NCI-H1930 (cell line): ENCODE results near the gene ST6GALNAC1.
"Not testable (repeated sequence)": the region's sequence is repeated elsewhere in the genome, so short reads cannot be mapped to it uniquely, and the experiment has no call there.

Experiments used
- DNase-seq, 2 experiments: peaks; one replicate each; lab custom pipeline; 2025; lab: John Stamatoyannopoulos, UW

Gene ST6GALNAC1

GRCh38 chr17:76642032-76642561, 1.5 kb downstream of the ST6GALNAC1 start:
- no peak for DNase-seq

DNA sequence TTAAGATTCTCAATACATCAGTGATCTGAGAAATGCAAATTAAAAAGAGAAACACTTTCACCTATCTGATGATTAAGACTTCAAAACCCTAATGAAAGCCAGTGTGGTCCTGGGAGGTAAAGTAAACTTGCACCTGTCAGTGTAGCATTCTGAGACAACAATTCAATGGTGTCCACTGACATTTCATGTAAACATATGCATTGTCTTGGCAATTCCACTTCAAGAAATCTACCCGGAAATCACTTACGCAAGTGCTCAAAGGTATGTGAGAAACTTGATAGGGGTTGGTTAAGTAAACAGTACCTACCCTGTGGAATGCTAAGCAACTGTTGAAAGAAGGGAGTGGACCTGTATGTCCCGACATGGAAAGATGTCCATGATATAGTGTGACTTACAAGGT, 2.1 kb downstream of the ST6GALNAC1 start:
- no peak for DNase-seq

- no peak for DNase-seq
These were observed 2.8 kb downstream of the ST6GALNAC1 start for GRCh38 chr17:76640550-76641380.

GRCh38 chr17:76638263-76638662, 5.3 kb downstream of the ST6GALNAC1 start:
- no peak for DNase-seq

GRCh38 chr17:76636486-76637206, 6.9 kb downstream of the ST6GALNAC1 start:
- not testable (repeated sequence) for DNase-seq

GRCh38 chr17:76635659-76636360, 7.7 kb downstream of the ST6GALNAC1 start:
- DNase-seq = no peak

- no peak for DNase-seq
These were observed 8.5 kb downstream of the ST6GALNAC1 start for GRCh38 chr17:76635039-76635438.

GRCh38 chr17:76633628-76634328, 9.8 kb downstream of the ST6GALNAC1 start:
- DNase-seq = no peak

DNA sequence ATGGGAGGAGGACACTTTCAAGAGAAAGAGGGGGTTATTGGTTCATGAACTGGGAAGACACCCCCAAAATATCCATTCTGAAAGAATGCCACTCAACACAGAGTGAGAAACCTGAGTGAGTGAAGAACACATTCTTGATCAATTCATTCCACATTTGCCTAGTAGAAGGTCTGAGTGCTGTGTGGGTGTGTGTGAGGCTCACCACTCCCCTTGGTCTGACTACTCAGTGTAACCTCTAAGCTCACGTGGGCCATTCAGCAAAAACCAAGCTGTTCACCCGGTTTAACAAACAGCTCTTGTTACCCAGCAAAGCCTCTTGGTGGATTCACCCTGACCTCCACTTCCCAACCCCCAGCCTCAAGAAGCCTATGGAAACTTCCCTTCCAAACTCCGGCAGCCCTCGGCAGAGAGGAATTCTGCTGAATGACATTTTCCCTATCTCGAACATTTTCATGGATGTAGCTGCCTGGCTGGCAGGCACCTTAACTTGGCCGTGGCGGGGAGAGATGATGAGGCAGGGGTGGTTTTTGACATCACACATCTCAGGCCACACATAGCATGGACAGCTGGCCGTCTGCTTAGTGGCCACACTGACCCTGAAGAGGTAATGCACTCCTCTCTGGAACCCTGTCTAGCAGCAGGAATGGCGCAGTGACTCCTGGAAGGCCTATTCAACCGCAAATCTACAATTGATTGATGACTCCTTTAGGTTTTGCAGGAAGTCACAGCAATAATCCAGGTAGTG, 11.6 kb downstream of the ST6GALNAC1 start:
- no peak for DNase-seq

- DNase-seq = no peak
These were observed 13.4 kb downstream of the ST6GALNAC1 start for GRCh38 chr17:76630151-76630550.

GRCh38 chr17:76627510-76627909, 16.0 kb downstream of the ST6GALNAC1 start:
- DNase-seq = no peak

DNA sequence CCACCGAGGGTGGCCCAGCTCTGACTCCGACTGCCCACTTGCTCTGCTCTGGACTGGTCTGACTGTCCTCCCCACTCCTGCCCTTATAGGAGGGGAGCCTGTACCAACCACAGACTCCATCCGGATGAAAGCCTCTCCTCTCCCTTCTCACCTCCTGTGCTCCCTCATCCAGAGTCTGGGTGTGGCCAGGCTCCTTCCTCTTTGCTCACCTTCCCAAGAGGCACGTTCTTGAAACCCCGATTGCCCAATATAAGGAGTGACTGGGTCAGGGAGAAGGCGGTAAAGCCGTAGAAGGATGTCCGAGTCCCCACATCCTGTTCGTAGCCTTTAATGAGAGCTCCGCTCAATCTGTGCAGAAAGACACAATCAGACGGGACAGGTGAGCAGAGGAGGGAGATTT, 17.1 kb downstream of the ST6GALNAC1 start:
- DNase-seq = no peak

GRCh38 chr17:76625496-76625895, 18.1 kb downstream of the ST6GALNAC1 start:
- no peak for DNase-seq

DNA sequence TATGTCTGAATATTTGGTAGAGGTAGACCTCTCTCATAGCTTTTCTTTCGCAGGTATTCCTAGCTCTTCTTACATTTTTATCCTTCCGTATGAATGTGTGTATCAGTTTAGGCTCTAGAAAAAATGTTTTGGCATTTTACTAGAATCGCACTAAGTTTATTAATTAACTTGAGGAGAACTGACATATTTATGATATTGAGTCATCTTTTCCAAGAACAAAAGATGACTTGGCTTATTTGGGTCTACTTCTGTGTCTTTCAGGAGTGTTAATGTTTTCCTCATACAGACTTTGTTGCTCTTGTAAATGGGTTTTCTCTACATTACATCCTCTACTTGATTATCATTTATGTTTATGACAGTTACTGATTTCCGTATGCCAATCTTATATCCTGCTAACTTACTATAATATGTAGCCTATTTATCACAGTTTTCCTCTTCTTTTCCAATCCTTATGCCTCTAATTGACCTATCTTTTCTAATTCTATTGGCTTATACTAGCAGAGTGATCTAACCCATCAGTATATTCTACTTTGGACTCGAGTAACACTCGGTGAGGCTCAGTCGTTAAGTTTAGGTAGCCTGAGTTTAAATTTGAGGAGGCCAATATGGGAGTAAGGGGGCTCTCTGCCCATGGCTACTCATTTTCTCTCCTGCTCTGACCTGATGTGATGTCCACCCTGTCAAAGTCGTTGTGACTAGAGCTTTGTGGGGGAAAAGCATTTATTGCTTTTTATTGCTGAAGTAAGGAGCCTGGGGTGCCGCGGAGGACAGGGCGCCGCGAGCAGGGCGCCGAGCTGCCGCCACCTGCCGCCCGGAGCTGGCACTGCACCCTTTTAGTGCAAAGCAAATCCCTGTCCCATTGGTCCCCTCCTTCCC, 20.0 kb downstream of the ST6GALNAC1 start:
- peak in 1 of 2 experiments; percentile 56 for DNase-seq

DNA sequence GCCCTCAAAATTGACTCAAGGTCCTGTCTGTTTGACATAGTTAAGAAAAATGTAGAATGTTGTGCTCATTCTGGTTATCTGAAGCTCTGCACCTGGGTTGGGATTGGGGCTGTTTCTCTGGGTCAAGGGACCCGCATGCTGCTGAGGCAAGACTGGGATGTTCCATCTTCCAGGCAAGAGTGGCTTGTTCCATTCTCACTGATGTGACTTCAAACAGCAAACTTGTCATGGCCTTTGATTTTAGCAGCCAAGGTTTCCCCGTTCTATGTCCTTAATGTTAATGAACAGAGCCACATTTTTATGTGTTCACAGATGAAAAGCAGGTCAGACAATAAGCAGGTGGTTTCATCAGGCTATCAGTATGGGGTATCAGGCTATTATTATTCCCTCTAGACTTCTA, 25.7 kb downstream of the ST6GALNAC1 start:
- DNase-seq = no peak

GRCh38 chr17:76614912-76615617, 28.5 kb downstream of the ST6GALNAC1 start:
- DNase-seq = no peak

DNA sequence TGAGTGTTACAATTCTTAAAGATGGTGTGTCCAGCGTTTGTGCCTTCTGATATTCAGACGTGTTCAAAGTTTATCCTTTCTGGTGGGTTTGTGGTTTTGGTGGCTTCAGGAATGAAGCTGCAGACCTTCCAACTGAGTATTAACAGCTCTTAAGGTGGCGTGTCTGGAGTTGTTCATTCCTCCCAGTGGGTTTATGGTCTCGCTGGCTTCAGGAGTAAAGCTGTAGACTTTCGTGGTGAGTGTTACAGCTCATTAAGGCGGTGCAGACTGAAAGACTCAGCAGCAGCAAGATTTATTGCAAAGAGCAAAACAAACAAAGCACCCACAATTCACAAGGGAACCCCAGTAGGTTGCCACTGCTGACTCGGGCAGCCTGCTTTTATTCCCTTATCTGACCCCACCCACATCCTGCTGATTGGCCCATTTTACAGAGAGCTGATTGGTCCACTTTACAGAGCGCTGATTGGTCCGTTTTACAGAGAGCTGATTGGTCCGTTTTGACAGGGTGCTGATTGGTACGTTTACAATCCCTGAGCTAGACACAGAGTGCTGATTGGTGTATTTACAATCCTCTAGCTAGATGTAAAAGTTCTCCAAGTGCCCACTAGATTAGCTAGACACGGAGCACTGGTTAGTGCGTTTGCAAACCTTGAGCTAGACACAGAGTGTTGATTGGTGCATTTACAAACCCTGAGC, 29.3 kb downstream of the ST6GALNAC1 start:
- DNase-seq = not testable (repeated sequence)

- DNase-seq = no peak
These were observed 30.3 kb downstream of the ST6GALNAC1 start for GRCh38 chr17:76612977-76613851.
